Fibroblast of skin of scalp (primary cell): ENCODE measurements around the gene AFM. TPM values are rescaled to one million over a fixed set of nuclear protein-coding genes. Genes with fewer than 3 reads are reported as not detected.

Experiments used
- DNase-seq: peaks from one replicate; pipeline ENCODE4 v3.0.0-alpha.2; 2013
- polyA plus RNA-seq, 2 experiments: library from polyadenylated mRNA; unstranded; fragments of 120-200 nt; gene quantifications; one replicate each; pipeline ENCODE4 v1.2.1, GENCODE V29; 2013; ENCODE audit not compliant: insufficient read length in 2 of 2

AFM gene, protein sequence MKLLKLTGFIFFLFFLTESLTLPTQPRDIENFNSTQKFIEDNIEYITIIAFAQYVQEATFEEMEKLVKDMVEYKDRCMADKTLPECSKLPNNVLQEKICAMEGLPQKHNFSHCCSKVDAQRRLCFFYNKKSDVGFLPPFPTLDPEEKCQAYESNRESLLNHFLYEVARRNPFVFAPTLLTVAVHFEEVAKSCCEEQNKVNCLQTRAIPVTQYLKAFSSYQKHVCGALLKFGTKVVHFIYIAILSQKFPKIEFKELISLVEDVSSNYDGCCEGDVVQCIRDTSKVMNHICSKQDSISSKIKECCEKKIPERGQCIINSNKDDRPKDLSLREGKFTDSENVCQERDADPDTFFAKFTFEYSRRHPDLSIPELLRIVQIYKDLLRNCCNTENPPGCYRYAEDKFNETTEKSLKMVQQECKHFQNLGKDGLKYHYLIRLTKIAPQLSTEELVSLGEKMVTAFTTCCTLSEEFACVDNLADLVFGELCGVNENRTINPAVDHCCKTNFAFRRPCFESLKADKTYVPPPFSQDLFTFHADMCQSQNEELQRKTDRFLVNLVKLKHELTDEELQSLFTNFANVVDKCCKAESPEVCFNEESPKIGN
- polyA plus RNA-seq (2013, experiment 1 of 2; ENCODE audit: insufficient read length), result not detected
- not detected for polyA plus RNA-seq (2013, experiment 2 of 2; ENCODE audit: insufficient read length)

DNA sequence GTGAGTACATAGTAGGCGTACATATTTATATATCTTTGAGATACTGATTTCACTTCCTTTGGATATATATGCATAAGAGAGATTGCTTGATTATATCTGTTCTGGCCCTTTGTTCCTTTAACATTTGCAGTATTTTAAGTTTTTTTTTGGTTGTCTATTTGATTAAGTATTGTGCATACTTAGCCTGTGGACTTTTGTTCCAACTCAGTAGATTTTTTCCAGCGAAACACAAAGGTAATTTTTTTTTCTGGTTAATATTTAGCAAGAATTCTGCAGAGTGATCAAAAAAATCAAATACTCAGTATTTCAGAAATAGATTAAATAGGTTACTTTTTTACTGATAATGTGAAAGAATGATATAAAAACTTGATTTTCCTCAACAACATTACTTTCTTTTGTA, at the start of gene AFM:
TSS of gene AFM (plus strand) at position 388 of the 400 bp plus-strand sequence. CDS start 31 bp downstream, outside the sequence.
- no peak for DNase-seq

DNA sequence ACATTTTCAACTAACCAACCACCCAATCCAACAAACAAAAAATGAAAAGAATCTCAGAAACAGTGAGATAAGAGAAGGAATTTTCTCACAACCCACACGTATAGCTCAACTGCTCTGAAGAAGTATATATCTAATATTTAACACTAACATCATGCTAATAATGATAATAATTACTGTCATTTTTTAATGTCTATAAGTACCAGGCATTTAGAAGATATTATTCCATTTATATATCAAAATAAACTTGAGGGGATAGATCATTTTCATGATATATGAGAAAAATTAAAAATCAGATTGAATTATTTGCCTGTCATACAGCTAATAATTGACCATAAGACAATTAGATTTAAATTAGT, 49.8 kb upstream of the AFM start:
- DNase-seq, result no peak

- DNase-seq, result no peak
Observed at GRCh38 chr4:73432169-73433000, 49.2 kb upstream of the AFM start.

DNA sequence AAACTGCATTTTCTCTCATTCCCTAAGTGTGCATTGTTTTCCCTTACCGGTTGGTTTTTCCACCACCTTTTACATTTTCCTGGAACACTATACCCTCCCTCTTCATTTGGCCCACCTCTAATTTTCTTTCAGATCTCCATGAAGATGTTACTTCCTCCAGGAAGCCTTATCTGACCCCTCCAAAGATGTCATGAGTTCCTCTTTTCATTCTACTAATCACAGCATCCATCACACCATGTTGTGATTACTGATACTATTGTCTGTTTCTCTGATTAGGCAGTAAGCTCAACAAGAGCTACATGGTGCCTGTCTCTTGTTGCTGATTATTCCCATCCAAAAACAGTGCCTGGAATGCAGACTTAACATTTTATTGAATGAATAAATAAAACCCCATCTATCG, 48.4 kb upstream of the AFM start:
- DNase-seq, result no peak

DNA sequence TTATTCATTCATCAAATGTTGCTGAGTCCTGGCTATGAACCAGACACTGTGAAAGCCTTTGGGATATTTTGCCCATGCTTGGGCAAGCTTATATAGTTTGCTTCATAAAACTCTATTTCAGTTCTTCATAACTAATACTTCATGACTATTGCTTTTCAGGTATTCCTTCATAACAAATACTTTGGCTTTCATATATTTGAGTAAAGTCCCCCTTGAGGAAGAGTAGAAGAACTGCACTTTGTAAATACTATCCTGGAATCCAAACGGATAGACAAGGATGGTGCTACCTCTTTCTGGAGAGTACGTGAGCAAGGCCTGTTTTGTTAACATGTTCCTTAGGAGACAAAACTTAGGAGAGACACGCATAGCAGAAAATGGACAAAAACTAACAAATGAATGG, 47.2 kb upstream of the AFM start:
- peak; percentile 4 for DNase-seq

GRCh38 chr4:73435984-73436383, 45.6 kb upstream of the AFM start, which contains the start of gene AFP:
TSS of gene AFP (plus strand) at chr4:73436221. CDS start at chr4:73436263, 42 bp downstream.
- no peak for DNase-seq

- DNase-seq, result no peak
Observed at GRCh38 chr4:73436674-73437557, 44.6 kb upstream of the AFM start.

GRCh38 chr4:73437558-73437956, 44.0 kb upstream of the AFM start:
- DNase-seq, result no peak

GRCh38 chr4:73438048-73438447, 43.5 kb upstream of the AFM start:
- no peak for DNase-seq

DNA sequence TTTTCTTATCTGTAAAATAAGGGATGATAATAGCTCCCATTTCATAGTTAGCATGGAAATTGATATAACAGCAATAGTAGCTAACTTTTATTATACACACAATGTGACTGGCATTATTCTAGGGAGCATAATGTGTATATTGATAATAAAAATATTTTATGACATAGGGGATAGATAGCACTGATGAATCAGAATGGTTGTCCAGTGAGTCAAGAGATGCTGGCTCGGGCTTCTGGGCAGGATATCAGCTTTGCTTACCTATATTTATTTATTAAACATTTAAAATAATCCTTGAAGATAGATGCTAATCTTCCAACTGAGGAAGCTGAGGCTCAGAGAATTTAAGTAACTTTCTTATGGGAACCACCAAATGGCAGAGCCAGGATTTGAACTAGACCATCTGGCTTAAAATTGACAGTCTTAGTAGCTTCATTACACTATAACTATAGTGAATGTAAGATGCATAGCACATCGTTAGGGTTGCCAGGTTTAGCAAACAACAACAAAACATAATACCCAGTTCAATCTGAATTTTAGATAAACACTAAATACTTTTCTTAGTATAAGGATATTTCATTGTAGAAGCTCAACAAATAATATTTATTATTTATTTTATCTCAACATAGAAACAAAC, 42.8 kb upstream of the AFM start:
- no peak for DNase-seq

GRCh38 chr4:73439445-73439844, 42.1 kb upstream of the AFM start:
- DNase-seq, result no peak

DNA sequence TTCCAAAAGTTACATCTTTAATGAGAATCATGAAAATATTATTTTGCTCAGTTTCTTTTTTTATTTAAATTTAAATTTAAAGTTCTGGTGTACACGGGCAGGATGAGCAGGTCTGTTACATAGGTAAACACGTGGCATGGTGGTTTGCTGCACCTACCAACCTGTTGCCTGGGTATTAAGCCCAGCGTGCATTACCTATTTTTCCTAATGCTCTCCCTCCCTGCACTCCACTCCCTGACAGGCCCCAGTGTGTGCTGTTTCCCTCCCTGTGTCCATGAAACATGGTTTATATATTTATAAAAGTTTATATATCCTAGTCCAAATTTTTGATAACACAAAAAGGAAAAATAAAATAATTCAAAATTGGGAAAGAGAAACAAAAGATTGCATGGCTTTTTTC, 41.6 kb upstream of the AFM start:
- no peak for DNase-seq

- no peak for DNase-seq
Observed at GRCh38 chr4:73440653-73441052, 40.9 kb upstream of the AFM start.

DNA sequence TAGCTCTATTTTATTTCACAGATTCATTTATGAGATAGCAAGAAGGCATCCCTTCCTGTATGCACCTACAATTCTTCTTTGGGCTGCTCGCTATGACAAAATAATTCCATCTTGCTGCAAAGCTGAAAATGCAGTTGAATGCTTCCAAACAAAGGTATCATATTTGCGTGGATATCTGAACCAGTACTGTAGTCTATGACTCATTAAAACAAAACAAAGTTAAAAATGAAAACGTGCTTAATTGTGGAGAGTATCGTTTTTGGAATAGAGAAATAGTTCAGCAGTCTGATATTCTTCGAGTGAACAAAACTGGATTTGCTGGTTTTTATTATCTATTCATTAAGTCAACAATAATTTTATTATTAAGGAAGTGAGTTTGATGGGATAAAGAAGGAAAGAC, 39.3 kb upstream of the AFM start:
- DNase-seq, result no peak

- no peak for DNase-seq
Observed at GRCh38 chr4:73443224-73443623, 38.3 kb upstream of the AFM start.

DNA sequence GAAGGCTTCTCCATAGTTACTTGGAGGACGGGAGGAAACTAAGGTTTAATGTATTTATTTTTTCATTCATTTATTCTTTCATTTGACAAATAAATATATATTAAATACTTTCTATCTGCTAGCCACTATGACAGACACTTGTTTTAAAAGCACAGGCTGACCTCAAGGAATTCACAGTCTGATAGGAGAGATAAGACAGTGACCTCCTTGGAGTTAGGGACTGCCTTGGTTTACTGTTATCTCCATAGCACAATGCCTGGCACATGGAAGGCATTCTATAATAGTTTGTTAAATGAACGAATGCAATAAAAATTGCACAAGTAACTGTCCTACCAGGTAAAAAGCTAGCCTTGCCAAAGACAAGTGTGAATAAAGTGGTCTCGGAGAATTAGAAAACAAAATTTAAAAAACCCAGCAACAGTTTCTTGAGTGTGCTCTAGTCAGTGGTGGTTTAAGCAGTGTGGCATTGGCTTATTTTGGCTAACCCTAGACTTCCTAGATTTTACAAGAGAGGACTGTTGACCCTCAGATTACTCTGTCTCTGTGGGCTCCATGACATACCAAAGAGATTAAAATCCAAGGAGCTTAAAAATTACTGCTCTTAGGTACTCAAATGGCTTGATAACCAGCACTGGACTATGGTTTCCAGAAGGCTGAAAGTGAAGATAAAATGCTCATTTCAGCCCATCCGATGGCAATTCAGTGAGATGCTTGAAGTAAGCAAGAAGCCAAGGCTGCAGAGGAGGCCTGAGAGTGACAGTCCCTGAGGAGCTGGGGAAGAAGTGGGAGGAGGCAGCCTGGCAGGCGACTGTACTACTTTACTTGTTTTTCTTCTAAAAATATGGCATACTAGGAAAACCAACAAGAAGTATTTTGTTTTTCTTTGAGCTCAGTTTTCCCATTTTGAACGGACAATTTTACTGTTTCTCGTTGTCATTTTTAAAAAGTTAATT, 35.9 kb upstream of the AFM start:
- DNase-seq, result no peak

DNA sequence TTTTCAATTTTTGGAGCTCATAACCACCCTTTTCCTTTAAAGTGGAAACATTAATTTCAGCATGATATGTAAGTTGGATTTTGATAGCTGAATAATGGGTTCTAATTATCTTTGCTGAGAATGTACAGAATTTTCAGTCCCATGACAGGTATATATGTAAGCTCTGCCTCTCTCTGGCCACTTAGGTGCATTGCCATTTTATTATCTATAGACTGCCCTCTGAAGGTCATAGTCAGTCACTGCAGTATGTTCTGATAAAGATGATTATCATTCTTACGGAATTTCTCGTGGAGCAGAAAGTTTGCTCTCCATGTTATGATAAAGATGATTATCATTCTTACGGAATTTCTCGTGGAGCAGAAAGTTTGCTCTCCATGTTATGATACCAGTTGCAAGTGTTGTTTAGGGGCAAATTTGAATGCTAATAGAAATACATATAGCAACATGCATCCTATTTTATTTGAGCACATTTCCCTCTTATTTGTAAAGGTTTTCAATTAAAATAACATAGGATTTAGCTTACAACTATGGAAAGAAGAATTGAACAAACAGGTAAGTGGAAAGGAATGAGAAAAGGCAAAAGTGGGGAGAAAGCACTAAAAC, 35.1 kb upstream of the AFM start:
- DNase-seq, result peak; percentile 54

- DNase-seq, result peak; percentile 23
Observed at GRCh38 chr4:73447671-73448070, 33.9 kb upstream of the AFM start.

DNA sequence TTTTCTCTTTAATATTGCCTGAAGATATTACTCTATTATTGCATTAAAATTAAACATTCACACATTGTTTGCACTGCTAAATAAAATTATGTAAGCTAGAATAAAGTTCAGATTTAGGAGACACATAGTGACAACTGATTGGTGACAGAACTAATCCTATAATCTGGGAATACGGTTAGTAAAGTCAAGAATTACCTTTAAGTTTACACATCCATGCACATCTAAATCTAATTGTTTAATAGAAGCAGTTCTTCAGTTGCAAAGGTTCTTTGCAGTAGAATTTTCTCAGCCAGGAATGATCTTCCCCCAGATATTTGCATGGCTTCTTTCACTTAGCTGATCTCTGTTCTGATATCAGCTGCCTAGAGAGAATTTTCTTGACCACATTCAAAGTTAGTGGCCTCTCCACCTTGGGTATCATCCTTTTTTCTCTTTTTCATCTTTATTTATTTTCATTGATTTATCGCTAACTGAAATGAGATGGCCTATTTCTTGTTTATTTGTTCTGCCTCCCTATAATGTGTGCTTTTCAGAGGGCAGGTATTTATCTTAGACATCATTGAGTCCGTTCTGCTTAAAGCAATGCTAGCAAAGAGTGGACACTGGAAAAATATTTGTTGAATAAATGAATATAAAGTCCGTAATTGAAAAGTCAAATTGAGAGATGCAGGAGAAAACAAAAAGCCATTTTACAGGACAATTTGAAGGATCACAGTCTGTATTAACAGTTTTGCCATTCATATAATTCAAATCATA, 32.9 kb upstream of the AFM start:
- DNase-seq, result no peak
